KMS-11 (cell line): Measurements from ENCODE around the gene NLRC5.

ENCODE experiments used
- H2AFZ ChIP-seq: fragments of 200-600 bp; sonication (generic); 2 replicates; pipeline ENCODE4 v1.6.1; 2016; ENCODE audit warnings: antibody characterized with exemption, mixed run types, low read depth
- H3K27ac ChIP-seq: fragments of 200-600 bp; sonication (generic); 2 replicates; pipeline ENCODE4 v1.6.1; 2016; ENCODE audit warnings: mild to moderate bottlenecking, mixed run types
- H3K27me3 ChIP-seq: fragments of 200-600 bp; sonication (generic); 2 replicates; pipeline ENCODE4 v1.6.1; 2017; ENCODE audit warnings: mild to moderate bottlenecking, low read depth, mixed run types, moderate library complexity; ENCODE audit not compliant: insufficient read depth
- H3K36me3 ChIP-seq: fragments of 200-600 bp; sonication (generic); 2 replicates; pipeline ENCODE4 v1.6.1; 2017; ENCODE audit warnings: mild to moderate bottlenecking, mixed run types; ENCODE audit not compliant: insufficient read depth
- H3K4me1 ChIP-seq: fragments of 200-600 bp; sonication (generic); 2 replicates; pipeline ENCODE4 v1.6.1; 2016; ENCODE audit warnings: mild to moderate bottlenecking, low read depth, mixed run types; ENCODE audit not compliant: poor library complexity, severe bottlenecking
- H3K4me2 ChIP-seq: fragments of 200-600 bp; sonication (generic); 2 replicates; pipeline ENCODE4 v1.7.0; 2016; ENCODE audit warnings: mild to moderate bottlenecking, mixed run types
- H3K4me3 ChIP-seq: fragments of 200-600 bp; sonication (generic); IDR thresholded peaks from 2 replicates; pipeline ENCODE4 v1.6.1; 2017; ENCODE audit warnings: low read depth, low read length, mixed read lengths; ENCODE audit not compliant: insufficient read depth
- H3K79me2 ChIP-seq: fragments of 200-600 bp; sonication (generic); 2 replicates; pipeline ENCODE4 v1.6.1; 2016; ENCODE audit warnings: low read depth, mixed run types; ENCODE audit not compliant: insufficient read depth
- H3K9ac ChIP-seq: fragments of 200-600 bp; sonication (generic); 2 replicates; pipeline ENCODE4 v1.6.1; 2016; ENCODE audit warnings: mild to moderate bottlenecking, mixed run types
- H4K20me1 ChIP-seq: fragments of 200-600 bp; sonication (generic); 2 replicates; pipeline ENCODE4 v1.6.1; 2016; ENCODE audit warnings: mild to moderate bottlenecking, mixed run types; ENCODE audit not compliant: insufficient read depth
- CTCF ChIP-seq: fragments of 200-600 bp; sonication (generic); conservative IDR thresholded peaks from 2 replicates; pipeline ENCODE4 v1.6.1; 2017; ENCODE audit warnings: low read depth, mild to moderate bottlenecking, antibody characterized with exemption, low read length, moderate library complexity, mixed read lengths

NLRC5 gene

DNA sequence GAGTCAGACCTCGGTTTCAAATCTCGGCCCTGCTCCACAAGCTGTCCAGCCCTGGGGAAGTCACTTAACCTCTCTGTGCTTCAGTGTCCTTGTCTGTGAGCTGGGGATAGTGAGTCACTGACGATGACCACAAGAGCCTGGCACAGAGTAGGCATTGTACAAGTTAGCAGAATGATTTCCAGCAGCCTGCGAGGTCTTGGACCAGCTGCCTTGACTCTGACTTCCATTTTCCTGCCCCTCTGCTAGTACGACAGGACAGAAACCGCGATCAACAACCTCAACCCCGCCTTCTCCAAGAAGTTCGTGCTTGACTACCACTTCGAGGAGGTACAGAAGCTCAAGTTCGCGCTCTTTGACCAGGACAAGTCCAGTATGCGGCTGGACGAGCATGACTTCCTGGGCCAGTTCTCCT is 123.7 kb downstream of the NLRC5 start:
- Histone ChIP-seq H3K4me1 (peaks cover 21% of the 10 kb centered on the region), H3K9ac (no peak overlapping the region), H4K20me1 (no peaks in the 10 kb centered on the region), H3K27me3 (no peaks in the 10 kb centered on the region), H2AFZ (no peak overlapping the region), H3K36me3 (no peaks in the 10 kb centered on the region), H3K79me2 (no peaks in the 10 kb centered on the region), H3K4me2 (peak overlapping the region; percentile 36; the same call in 1 of the 2 replicates), H3K27ac (no peak overlapping the region), H3K4me3 (no peak overlapping the region)
- no peak for TF ChIP-seq CTCF

DNA sequence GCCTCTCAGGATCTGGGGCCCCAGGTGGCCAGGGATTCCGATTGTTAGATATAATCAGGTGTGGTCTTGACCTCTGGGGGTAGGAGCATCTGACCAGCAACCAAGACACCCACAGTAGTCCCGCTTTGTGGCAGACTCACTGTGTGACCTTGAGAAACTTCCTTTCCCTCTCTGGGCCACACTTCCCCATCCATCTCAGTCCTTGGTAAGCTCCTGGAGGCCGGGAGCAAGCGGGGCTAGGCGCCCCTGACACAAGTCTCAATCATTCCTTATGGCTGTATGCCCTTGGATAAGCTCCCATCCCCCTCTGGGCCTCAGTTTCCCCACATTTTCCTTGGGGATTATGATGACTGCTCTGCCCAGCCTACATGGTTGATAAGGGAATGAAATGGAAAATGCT is 124.3 kb downstream of the NLRC5 start:
- Histone ChIP-seq H3K27ac (no peak overlapping the region), H3K36me3 (no peaks in the 10 kb centered on the region), H3K4me2 (no peak overlapping the region)

GRCh38 chr16:57115168-57115513 is 125.8 kb downstream of the NLRC5 start:
- peaks cover 21% of the 10 kb centered on the region for H3K4me1 ChIP-seq
- no peak overlapping the region for H2AFZ ChIP-seq
- H3K27me3 ChIP-seq, result no peaks in the 10 kb centered on the region
- H3K4me2 ChIP-seq, result no peak overlapping the region
- no peak overlapping the region for H3K4me3 ChIP-seq
- TF ChIP-seq CTCF, result no peak
- no peaks in the 10 kb centered on the region for H3K79me2 ChIP-seq
- no peak overlapping the region for H3K9ac ChIP-seq
- no peaks in the 10 kb centered on the region for H4K20me1 ChIP-seq
- no peak overlapping the region for H3K27ac ChIP-seq
- no peaks in the 10 kb centered on the region for H3K36me3 ChIP-seq

More for the DNA sequence above, 124.3 kb downstream of the NLRC5 start:
- Histone ChIP-seq H3K4me3 (no peak overlapping the region), H3K4me1 (peaks cover 21% of the 10 kb centered on the region), H2AFZ (no peak overlapping the region), H3K9ac (no peak overlapping the region), H3K27me3 (no peaks in the 10 kb centered on the region), H3K79me2 (no peaks in the 10 kb centered on the region), H4K20me1 (no peaks in the 10 kb centered on the region)
- TF ChIP-seq CTCF, result no peak

DNA sequence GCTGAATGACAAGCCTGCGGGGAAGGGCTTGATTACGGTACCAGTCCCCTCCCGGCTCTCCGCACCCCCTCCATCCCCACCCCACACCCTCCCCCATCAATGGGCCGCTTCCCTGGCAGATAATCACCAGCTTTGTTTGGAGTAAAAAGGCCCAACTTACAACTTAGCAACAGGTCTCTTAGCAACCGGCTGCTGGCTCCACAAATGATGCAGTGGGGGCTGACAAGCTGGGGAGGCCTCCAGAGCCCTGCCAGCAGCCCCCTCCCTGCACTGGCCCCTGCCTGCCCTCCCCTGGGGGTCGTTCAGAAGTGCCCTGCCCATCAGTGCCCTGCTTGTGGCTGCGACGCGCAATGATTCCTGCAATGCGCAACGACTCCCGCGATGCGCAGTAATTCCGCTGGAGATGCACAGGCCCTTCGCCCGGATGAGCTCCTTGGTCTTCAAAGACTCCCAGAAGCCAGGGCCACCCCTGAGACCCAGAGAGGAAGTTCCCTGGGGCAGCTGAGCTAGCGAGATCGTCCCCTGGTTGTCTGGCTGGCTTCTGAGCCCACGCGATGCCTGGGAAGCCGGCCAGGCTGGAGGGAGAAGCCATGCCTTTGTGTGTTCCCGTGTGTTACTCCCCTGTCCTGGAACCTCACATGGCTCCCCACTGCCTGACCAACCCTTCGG is 126.3 kb downstream of the NLRC5 start:
- no peak overlapping the region for H3K4me2 ChIP-seq
- TF ChIP-seq CTCF, result no peak
- H3K4me1 ChIP-seq, result peaks cover 21% of the 10 kb centered on the region

More for the DNA sequence above, 126.3 kb downstream of the NLRC5 start:
- Histone ChIP-seq H2AFZ (no peak overlapping the region), H4K20me1 (no peaks in the 10 kb centered on the region), H3K36me3 (no peaks in the 10 kb centered on the region), H3K79me2 (no peaks in the 10 kb centered on the region), H3K27ac (no peak overlapping the region), H3K9ac (no peak overlapping the region), H3K4me3 (no peak overlapping the region), H3K27me3 (no peaks in the 10 kb centered on the region)
